GM18520 (cell line): ENCODE measurements around the gene DCLK1.
"Not testable (repeated sequence)": the region's sequence is repeated elsewhere in the genome, so short reads cannot be mapped to it uniquely, and the experiment has no call there.

ENCODE experiments used
- ATAC-seq: cut with Tn5 transposase; IDR thresholded peaks from one replicate; pipeline ENCODE4 v1.9.1; 2021; ENCODE audit not compliant: unreplicated experiment

Gene DCLK1

DNA sequence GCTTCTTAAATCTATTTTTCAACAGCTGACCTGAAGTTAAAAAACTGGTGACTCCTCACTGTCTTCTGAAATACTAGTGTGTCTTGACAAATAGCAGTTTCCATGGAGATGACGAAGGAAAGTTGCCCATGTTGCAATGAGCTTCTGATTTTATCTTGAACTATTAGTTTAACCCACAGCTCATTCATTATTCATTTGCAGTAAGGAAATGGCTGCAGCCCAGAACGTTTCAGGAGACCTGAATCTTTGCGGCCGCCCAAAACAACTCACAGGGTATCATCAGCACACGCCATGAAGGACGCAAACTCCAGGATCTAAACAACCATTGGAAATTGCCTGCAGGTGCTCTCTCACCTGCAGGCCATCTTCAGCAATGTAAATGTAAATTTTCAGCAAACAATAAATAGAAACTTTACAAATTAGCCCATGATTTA is 142.5 kb downstream of the DCLK1 start:
- ATAC-seq, result no peak

DNA sequence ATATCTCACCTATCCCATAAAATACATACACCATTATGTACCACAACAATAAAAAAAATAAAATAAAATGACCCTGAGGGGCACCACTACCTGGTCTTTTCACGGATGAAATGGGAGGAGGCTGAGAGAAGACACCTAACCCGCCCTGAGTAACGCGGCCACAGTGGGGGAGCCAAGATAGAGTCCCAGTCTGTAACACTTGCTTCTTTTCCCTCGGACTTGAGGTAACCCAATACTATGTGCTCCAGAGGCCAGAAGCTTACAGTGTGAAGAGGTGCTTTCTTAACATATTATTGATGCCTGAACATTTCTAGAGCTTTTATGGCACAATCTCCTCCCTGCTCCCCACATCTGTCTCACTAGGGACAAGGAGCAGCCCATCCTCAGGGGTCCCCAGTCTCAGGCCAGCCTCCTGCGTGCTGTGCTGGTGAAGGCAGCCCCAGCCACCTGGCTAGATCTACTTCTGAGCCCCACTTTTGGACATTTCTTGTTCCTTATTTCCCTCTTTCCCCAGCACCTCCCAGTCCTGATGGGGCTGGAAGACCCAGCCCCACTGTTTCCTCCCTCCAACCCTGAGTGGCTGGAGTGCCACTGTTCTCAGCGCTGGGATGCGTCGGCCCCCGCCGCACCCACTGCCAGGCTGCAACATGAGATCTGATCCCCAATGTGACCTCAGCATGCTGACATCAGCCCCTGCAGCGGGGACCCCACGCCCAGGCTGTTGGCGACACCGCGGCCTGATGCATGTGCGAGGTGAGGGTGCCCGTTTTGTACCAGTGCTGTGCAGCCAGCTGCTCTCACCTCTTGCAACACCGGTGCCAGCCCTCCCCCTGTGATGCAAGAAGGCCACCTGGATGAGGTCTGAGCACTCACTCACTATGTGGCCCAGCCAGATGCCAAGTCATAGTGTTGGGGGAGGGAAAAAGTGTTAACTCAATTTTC is 143.3 kb downstream of the DCLK1 start:
- no peak for ATAC-seq

DNA sequence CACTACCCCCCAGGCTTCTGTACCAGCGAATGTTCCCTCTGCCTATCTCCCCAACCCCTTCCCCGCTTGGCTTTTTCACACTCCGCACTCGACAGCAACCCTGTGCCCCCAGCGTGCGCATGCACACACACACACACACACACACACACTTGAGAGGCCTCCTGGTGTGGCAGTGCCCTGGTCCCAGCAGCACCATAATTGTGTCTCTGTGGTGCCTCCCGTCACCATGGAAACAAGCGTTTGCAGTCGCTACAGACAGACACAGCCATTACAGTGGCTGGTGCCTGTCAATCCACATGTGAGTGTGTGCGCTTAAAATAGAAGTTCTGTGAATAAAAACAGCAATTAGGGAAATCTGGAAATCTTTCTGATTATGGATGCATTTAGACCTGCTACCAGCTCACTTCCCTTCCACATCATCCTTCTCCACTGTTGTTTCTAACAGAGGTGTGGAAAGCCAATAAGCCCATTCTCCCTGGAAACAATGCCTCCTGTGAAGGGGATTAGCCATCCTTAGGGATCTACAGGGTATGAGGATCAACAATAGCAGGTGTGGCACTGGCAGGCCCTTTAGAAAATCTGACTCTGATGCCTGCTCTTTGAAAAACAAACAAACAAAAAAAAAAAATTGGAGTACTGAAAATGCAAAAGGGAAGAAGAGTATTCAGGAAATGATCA is 146.3 kb downstream of the DCLK1 start:
- no peak for ATAC-seq

DNA sequence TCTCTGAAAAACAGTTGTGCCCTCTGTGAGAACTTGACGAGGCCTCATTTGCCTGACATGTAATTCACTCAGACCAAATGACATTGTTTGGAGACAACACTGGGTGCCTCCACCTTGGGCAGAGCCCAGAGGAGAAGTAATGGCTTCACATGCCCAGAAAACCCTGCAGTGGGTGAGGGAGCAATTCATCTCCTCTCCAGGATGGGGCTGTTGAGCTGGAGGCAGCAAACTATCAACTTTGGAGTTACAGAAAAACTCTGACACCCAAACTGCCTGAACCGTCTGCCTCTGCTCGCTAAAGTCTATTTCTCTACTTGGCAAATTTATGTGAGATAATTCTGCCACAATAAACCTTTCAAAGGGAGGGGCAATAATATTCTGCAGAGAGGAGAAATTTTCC is 146.9 kb downstream of the DCLK1 start:
- no peak for ATAC-seq

DNA sequence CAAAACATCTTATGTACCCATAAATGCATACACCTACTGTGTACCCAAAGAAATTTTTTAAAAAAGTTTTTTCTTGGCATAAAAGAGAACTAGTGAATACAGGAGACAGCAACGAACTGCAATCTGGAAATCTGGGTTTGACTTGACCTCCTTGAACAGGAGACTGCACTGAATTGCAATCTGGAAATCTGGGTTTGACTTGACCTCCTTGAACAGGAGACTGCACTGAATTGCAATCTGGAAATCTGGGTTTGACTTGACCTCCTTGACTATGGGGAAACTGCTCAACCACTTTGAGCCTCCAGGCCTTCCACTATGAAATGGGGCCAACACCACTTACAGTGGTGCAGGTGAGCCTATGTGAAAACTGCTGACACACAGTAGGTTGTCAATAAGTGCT is 147.5 kb downstream of the DCLK1 start:
- ATAC-seq, result not testable (repeated sequence)

DNA sequence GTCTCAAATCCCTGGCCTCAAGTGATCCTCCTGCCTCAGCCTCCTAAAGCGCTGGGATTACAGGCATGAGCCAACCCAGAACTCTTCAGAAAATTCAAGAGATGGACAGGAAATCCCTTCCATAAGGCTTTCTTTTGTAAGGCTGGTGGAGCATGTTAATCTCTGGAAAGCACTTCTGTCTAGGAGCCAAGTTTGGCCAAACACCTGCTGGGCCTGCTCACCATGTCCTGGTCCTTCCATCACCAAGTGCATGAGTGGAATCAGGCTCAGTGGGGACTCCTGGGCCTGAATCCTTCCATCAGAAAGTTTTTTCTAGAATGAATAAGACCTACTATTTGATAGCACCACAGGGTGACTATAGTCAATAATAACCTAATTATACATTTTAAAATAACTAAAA is 148.0 kb downstream of the DCLK1 start:
- ATAC-seq, result no peak

DNA sequence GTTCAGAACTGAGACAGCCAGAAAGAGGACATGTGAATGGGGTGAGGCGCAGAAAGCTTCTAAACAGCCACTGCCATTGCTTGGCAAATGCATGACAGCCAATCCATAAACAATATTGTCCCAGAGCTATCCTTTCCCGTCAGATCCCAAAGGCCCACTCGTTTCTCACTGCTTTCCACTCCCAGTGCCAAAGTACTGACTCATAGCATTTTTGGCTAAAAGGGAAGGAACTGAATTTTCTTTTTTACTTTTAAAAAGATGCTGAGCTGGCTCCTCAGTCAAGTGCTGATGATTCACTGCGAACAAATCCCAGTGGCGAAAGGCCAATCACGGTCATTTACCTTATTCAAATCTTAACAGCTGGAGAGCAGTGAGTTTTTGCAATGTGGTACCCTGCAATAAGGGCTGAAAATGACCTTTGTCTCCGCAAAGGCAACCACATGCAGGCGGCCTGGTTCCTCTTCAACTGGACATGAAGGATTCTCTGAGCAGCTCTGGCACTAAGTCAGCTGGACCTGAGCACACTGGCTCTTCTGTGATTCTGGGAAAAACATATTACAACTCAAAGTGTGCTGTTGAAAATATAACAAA is 151.7 kb downstream of the DCLK1 start:
- no peak for ATAC-seq

DNA sequence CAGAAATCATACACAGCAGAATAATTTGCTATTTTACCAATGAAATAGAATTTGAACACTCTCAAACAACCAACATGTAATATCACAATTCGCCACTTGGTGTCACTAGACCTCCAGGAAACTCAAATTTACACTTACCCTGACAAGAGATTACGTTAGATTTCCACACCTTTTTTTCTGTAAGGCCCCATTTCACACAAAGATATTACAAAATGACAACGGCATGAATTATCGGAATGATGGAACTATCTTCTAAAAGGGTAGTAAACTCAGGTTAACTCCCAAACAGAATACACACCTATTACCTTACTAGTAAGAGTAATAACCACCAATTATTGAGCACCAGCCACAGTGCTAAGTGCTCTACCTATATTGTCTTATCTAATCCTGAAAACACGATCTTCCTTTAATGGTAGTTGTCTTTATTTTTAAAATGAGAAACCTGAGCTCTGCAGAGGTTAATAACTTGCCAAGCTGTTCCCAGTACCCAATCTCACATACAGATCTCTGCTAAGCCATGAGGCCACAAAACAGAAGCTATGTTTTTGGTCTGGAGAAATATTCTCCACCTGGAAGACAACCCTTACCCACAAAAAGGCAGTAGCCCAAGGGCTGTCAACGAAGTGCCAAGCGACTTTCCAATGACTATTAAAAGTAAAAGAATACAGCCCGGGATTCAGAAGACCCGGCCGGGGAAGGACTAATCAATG is 152.4 kb downstream of the DCLK1 start:
- no peak for ATAC-seq

DNA sequence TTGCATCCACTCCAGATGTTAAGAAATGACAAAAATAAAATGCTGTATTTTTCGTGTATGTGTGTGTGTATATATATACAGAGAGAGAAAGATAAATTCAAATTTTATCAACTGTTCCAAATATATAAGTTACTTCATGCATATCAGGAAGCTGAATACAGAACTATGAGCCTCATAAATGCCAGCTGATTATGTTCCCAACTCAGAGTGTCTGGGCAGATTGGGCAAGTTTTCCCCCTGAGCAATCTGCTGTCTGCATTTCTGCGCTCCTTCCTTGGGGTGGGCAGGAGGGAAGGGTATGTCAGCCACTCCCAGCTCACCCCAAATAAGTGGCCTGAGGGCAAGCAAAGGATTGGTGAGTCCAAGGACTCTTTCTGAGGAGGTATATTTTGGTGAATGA is 154.1 kb downstream of the DCLK1 start:
- no peak for ATAC-seq

DNA sequence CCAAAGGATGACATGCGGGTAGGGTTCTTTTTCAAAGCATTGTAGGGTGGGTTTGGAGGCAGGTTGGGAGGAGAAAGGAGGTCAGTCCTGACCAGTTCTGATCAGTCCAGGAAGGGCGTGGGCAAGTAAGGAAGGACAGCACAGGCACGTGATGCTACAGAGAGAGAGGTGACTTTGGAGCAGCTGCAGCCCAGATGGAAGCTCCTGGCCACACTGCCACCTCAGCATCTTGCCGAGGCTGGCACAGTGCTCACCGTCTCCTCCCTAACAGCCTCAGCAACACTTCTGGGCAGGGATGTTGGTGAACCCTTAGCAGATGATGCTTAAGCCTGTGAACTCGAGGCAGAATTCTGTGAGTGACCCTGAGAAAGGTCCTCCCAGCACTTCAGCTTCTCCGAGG is 155.1 kb downstream of the DCLK1 start:
- no peak for ATAC-seq

DNA sequence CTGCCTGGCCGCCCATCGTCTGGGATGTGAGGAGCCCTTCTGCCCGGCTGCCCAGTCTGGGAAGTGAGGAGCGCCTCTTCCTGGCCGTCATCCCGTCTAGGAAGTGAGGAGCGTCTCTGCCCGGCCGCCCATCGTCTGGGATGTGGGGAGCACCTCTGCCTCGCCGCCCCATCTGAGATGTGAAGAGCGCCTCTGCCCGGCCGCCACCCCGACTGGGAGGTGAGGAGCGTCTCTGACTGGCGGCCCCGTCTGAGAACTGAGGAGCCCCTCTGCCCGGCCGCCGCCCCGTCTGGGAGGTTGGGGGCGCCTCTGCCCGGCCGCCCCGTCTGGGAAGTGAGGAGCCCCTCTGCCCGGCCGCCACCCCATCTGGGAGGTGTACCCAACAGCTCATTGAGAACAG is 164.2 kb downstream of the DCLK1 start:
- ATAC-seq, result not testable (repeated sequence)

DNA sequence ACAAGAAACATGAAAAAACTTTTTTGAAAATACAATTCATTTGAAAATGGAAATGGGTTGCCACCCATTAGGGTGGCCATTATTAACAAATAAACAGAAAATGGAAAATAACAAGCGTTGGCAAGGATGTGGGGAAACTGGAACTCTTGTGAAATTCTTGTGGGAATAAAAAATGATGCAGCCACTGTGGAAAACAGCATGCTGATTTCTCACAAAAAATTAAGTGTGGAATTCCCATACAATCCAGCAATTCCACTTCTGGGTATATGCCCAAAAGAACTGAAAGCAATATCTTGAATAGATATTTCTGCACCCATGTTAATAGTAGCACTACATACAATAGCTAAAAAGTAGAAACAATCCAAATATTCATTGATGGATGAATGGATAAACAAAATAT is 165.2 kb downstream of the DCLK1 start:
- ATAC-seq, result no peak

DNA sequence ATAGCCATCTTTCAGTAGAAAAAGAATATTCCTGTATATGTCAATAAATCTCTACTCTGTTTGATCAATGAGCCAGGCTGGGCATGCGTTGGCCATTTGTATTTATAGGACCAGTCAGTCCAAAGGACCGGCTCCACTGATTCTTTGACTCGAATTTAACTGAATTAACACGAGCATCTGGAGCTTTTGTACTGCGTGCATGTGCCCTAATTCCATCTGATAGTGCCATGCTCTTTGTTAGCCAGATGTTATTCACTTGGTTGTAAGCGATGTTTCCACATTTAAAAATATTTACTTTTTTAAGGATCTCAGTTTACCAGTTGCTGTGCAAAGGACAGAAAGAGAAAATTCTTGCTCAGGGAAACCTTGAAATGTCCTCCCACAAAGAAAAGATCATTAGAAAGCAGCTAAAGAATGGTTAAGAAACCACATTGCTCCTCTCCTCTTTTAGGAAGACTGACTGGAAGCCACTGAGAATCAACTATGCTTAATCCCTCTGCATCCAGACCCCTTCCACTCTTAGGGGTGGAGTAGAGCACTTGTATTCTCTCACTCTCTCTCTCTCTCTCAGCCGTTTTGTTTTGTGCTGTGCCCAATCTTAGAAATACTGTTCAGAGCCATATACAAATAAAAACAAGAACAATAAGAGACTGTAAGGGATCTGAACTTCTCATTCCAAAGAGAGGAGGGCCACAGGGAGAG is 165.8 kb downstream of the DCLK1 start:
- ATAC-seq, result no peak

DNA sequence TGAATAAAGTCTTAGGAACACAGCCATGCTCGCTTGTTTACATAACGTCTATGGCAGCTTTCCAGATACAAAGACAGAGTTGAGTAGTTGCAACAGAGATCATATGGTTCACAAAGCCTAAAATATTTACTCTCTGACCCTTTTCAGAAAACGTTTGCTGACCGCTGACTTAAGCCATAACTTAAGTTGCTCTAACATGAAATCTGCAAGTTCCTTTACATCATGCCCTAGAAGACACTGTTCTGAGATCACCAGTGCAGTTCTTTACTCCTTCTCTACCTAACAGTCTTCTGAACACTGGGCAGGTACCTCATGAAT is 166.4 kb downstream of the DCLK1 start:
- ATAC-seq, result no peak

DNA sequence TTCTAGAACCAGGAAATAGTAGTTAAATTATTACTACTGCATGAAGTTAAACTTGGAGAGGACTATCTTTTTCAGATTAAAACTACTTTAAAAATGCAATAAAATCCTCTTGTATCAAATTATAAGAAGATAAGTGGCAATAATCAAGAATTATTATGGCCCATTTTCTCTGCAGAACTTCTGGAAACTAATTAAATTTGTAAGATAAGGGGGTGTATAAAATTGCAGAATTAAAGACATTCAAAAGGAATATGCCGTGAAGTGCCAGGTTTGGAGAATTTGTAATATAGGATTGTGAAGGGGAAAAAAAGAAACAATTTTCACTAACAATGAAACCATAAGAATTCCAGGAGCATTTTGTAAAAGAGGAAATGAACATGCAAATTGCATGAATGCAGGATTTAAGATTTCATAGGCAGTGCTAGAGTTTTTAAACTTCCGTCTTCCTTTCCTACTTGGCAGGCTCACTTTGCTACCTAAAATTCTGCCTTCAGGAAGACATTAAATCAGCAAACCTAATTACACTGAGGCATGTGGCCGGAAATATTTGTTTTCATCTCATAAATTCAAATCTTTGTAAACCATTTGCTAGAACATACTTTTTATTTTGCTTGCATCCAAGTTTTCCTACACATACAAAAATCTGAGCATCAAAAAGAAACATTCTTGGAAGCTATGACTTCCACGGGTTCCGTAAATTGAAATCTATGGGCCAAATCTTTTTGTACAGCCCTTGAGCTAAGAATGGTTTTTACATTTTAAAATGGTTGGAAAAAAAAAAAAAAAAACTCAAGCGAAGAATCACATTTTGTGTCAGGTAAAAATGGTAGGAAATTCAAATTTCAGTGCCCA is 166.9 kb downstream of the DCLK1 start:
- no peak for ATAC-seq

DNA sequence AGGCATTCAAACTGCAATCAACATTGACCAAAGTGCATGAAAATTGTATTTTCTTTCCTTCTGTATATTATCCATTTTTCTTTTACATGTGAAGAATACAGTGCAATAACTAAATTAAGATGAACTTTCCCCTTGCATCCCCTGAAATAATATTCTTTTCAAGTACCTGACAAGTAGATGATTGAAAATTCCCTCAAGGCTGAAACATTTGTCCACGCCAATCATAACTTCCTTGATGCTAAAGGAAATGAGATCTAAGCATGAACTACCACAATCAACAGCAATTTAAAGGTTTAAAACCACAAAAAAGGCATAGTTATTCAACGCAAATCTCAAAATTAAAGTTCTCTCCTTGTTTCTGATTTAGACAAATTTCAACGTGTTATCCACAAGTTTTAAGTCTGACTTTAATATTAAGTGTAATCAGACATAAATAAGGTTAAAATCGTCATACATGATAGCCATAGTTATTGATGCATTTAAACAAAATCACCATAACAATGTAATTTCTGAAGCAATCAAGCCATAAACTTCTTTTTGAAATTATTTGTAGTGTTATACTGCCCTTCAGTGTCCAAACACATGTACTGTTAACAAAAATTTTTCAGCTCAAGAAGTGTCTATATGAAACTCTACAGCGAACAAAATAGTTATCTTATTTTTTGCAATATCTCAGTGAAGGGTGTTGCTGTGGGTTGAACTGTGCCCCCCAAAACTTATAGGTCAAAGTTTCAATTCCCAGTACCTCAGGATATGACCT is 169.5 kb downstream of the DCLK1 start:
- ATAC-seq, result no peak

DNA sequence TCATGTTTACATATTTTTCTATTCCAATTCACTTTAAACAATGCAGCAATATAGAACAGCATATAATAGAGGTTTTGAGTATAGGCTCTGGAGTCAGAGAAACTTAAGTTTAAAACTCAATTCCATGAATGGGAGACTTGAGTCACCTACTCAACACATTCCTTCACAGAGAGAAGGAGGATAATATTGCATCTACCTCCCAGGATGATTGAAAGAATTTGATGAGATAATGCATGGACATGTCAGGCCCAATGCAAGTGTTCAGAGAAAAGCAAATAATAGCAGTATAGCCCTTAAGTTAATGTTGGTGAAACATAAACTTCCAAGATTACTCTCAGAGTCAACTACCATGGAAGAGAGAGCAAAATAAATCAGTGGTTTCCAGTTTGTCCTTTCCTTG is 170.2 kb downstream of the DCLK1 start:
- no peak for ATAC-seq

DNA sequence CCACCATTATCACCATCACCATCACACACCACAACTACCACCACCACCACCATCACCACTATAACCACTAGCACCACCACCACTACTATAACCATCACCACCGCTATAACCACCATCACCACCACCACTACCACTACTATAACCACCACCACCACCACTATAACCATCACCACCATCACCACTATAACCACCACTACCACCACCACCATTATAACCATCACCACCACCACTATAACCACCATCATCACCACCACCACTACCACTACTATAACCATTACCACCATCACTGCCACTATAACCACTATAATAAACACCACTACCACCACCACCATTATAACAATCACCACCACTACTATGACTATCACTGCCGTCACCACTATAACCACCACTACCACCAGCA is 173.2 kb downstream of the DCLK1 start:
- no peak for ATAC-seq

DNA sequence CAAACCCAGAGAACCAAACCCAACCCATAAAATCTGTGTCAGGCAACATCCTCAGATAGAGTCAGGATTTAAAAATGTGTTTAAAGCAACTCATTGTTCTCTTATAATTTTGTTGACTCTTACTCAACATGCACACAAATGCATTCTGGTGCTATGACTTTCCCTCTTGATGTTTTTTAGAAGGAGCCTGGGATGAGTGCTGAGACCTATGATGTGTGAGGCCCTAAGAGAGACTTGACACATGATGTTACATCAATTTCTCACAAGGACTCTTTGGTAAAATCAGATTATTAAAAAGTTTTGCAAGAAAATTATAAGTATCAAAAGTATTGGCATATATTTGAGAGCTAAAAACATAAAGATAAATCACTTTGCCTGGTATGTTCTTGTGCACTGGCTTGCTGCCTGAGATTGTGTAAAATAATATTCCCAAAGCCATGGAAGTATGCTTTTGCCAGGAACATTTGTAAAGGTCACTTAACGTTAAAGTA is 173.9 kb downstream of the DCLK1 start:
- no peak for ATAC-seq
